Endothelial cell of umbilical vein (primary cell): ENCODE results near the gene AQP12A. TPM values are rescaled to one million over a fixed set of nuclear protein-coding genes. Genes with fewer than 3 reads are reported as not detected.

Source experiments
- BruUV-seq: library from RNA; stranded (reverse); fragments of 400-500 nt; replicated peaks from 2 replicates; lab custom pipeline; 2021; lab: Mats Ljungman, UMichigan
- CTCF ChIA-PET: fragments of 300-600, 350-600 bp; sonication (Branson Sonifier 250); formaldehyde crosslinking; loops from one replicate; lab custom pipeline; 2021; ENCODE audit warnings: antibody characterized with exemption, inconsistent platforms; lab: Charles Lee
- POLR2A ChIA-PET: fragments of 300-600, 350-600 bp; sonication (Branson Sonifier 250); formaldehyde crosslinking; loops from one replicate; lab custom pipeline; 2021; ENCODE audit warnings: antibody characterized with exemption, inconsistent platforms; lab: Charles Lee
- DNase-seq: peaks from one replicate; pipeline ENCODE4 v3.0.0-alpha.2; 2011; ENCODE audit warnings: low read depth, low spot score
- FAIRE-seq: peaks from 2 replicates; lab custom pipeline; 2011; peaks lifted over from hg19 to GRCh38; lab: Jason Lieb, UNC
- H2AFZ ChIP-seq: 2 replicates; pipeline ENCODE4 v1.6.0; 2012; ENCODE audit warnings: low read depth, low read length, control low read depth, inconsistent platforms
- H3K27ac ChIP-seq: 2 replicates; pipeline ENCODE4 v1.5.1; 2011; ENCODE audit warnings: low read depth, mild to moderate bottlenecking, control low read depth, low read length, moderate library complexity; ENCODE audit not compliant: insufficient read depth
- H3K27me3 ChIP-seq, 2 experiments: 2 replicates each; pipeline versions ENCODE4 v1.6.0 to v1.6.1; 2011; ENCODE audit warnings: low read length in 2 of 2, mixed read lengths in 1 of 2; ENCODE audit not compliant: control insufficient read depth in 2 of 2, insufficient read depth in 2 of 2
- H3K36me3 ChIP-seq, 2 experiments: 2 replicates in 1 of 2; 3 replicates in 1 of 2; pipeline ENCODE4 v1.5.1; 2011; ENCODE audit warnings: low read length in 2 of 2, mild to moderate bottlenecking in 1 of 2, moderate library complexity in 1 of 2; ENCODE audit not compliant: control insufficient read depth in 2 of 2, insufficient read depth in 2 of 2; ENCODE audit errors: extremely low read depth in 1 of 2
- H3K4me1 ChIP-seq: 3 replicates; pipeline ENCODE4 v1.5.1; 2011; ENCODE audit warnings: mild to moderate bottlenecking, low read length; ENCODE audit not compliant: control insufficient read depth, insufficient read depth; ENCODE audit errors: extremely low read depth
- H3K4me2 ChIP-seq: 2 replicates; pipeline ENCODE4 v1.6.1; 2011; ENCODE audit warnings: low read length, control low read depth, mixed read lengths; ENCODE audit not compliant: insufficient read depth
- H3K4me3 ChIP-seq, 3 experiments: fragments of 200-600 bp in 1 of 3; sonication (generic), shearing (Covaris generic) in 1 of 3; replicated peaks in 1 of 3; 2 replicates each; pipeline ENCODE4 v1.5.1; 2011 to 2016; ENCODE audit warnings: control low read depth in 3 of 3, low read length in 3 of 3, mild to moderate bottlenecking in 2 of 3, inconsistent platforms in 1 of 3, low read depth in 1 of 3, moderate library complexity in 1 of 3; ENCODE audit not compliant: insufficient read depth in 1 of 3
- H3K79me2 ChIP-seq: 2 replicates; pipeline ENCODE4 v1.6.0; 2012; ENCODE audit warnings: low read length, inconsistent platforms; ENCODE audit not compliant: control insufficient read depth, insufficient read depth
- H3K9ac ChIP-seq: replicated peaks from 2 replicates; pipeline ENCODE3; 2011; ENCODE audit warnings: low read length, control low read depth; ENCODE audit not compliant: insufficient read depth; ENCODE audit errors: extremely low read depth
- H3K9me1 ChIP-seq: replicated peaks from 3 replicates; pipeline ENCODE4 v1.6.0; 2011; ENCODE audit warnings: mild to moderate bottlenecking, low read length; ENCODE audit not compliant: control insufficient read depth, insufficient read depth; ENCODE audit errors: extremely low read depth
- H3K9me3 ChIP-seq: replicated peaks from 2 replicates; pipeline ENCODE4 v1.5.1; 2012; ENCODE audit warnings: low read length, inconsistent platforms; ENCODE audit not compliant: control insufficient read depth, insufficient read depth
- H4K20me1 ChIP-seq: replicated peaks from 2 replicates; pipeline ENCODE3; 2011; ENCODE audit warnings: mild to moderate bottlenecking, low read length; ENCODE audit not compliant: control insufficient read depth, insufficient read depth; ENCODE audit errors: extremely low read depth
- CTCF ChIP-seq, 2 donors: IDR thresholded peaks; 1 replicate in 1 of 2; 2 replicates in 1 of 2; pipeline ENCODE4 v1.5.1; 2011; ENCODE audit warnings: low read length in 2 of 2, mild to moderate bottlenecking in 2 of 2, moderate library complexity in 2 of 2, control low read depth in 1 of 2, inconsistent platforms in 1 of 2, low read depth in 1 of 2; ENCODE audit not compliant: insufficient read depth in 1 of 2; ENCODE audit errors: extremely low read depth in 1 of 2
- EZH2 ChIP-seq: IDR thresholded peaks from 2 replicates; pipeline ENCODE4 v1.6.1; 2012; ENCODE audit warnings: borderline replicate concordance, low read depth, mild to moderate bottlenecking, moderate library complexity, low read length, inconsistent platforms; ENCODE audit not compliant: severe bottlenecking
- FOS ChIP-seq: IDR thresholded peaks from 2 replicates; pipeline ENCODE4 v1.6.1; 2011; ENCODE audit warnings: mild to moderate bottlenecking, low read length, moderate library complexity, borderline replicate concordance; ENCODE audit not compliant: insufficient read depth
- GATA2 ChIP-seq: IDR thresholded peaks from 2 replicates; pipeline ENCODE4 v1.7.0; 2011; ENCODE audit warnings: low read depth, mild to moderate bottlenecking, moderate library complexity, mixed read lengths, low read length; ENCODE audit not compliant: insufficient read length, insufficient read depth
- JUN ChIP-seq: IDR thresholded peaks from 2 replicates; pipeline ENCODE4 v1.6.1; 2011; ENCODE audit warnings: borderline replicate concordance, low read depth; ENCODE audit not compliant: insufficient read length, insufficient read depth
- MAX ChIP-seq: IDR thresholded peaks from 2 replicates; pipeline ENCODE4 v1.6.1; 2011; ENCODE audit not compliant: insufficient read depth, insufficient read length
- MYC ChIP-seq: IDR thresholded peaks from one replicate; pipeline ENCODE4 v1.6.1; 2011; ENCODE audit warnings: mild to moderate bottlenecking, low read depth, low read length
- POLR2A ChIP-seq: IDR thresholded peaks from 2 replicates; pipeline ENCODE4 v1.6.1; 2012; ENCODE audit warnings: low read depth, mild to moderate bottlenecking, control low read depth, low read length
- POLR2AphosphoS5 ChIP-seq: IDR thresholded peaks from 2 replicates; pipeline ENCODE4 v1.6.1; 2012; ENCODE audit warnings: low read depth, mild to moderate bottlenecking, control low read depth, low read length, moderate library complexity; ENCODE audit not compliant: insufficient read depth
- dilution Hi-C: fragments of 300-500 bp; cut with MboI; formaldehyde crosslinking; loops from one replicate; pipeline ENCODE4 v1.15.0; 2019; ENCODE audit warnings: low sequenced_read_pairs; ENCODE audit not compliant: extremely low pct_ligation_motif_present
- intact Hi-C: fragments of 100-400 bp; cut with micrococcal nuclease; formaldehyde crosslinking; loops from one replicate; pipeline ENCODE4 v1.10.0; 2022
- polyA plus RNA-seq, 4 experiments: library from polyadenylated mRNA; depleted of rRNA in 3 of 4; stranded (reverse) in 3 of 4; unstranded in 1 of 4; fragments of >200 nt; gene quantifications; 2 replicates each; pipeline versions ENCODE4 v1.2.1 to v1.2.3, GENCODE V29; 2011 to 2012; ENCODE audit warnings: missing spikeins in 1 of 4
- total RNA-seq: library from RNA; stranded (reverse); gene quantifications from 2 replicates; pipeline ENCODE4 v1.2.3, GENCODE V29; 2021

The AQP12A gene
- total and polyA plus RNA-seq, 2 donors (not counting 3 experiments of a cell fraction or from before 2014, with no cell fraction given): not detected

GRCh38 chr2:240663546-240664190, 28.0 kb upstream of the AQP12A start:
- CTCF ChIA-PET: no interaction called here
- no peaks in the 10 kb centered on the region for H3K9me1 ChIP-seq
- H4K20me1 ChIP-seq: no peaks in the 10 kb centered on the region
- peaks cover 3 to 5% of the 10 kb centered on the region in 2 experiments for H3K27me3 ChIP-seq
- no peak for FAIRE-seq
- H3K4me2 ChIP-seq: no peak overlapping the region
- no peak overlapping the region for H3K9ac ChIP-seq
- H3K36me3 ChIP-seq: no peaks in the 10 kb centered on the region
- dilution Hi-C loops (no loop called here), intact Hi-C loops (no loop called here)
- POLR2A ChIA-PET: no interaction called here
- H3K79me2 ChIP-seq: no peaks in the 10 kb centered on the region
- TF ChIP-seq EZH2 (no peak), POLR2A (no peak), MAX (no peak), POLR2AphosphoS5 (no peak), FOS (no peak), MYC (no peak), JUN (no peak), CTCF (IDR thresholded peaks at IDR 0.05; ENCODE audit: extremely low read depth in 1 of 2, insufficient read depth in 1 of 2, low read depth in 1 of 2, low read length in 2 of 2) (no peak), GATA2 (no peak)
- H3K4me3 ChIP-seq: no peak overlapping the region
- no peaks in the 10 kb centered on the region for H3K9me3 ChIP-seq
- H3K4me1 ChIP-seq: no peaks in the 10 kb centered on the region
- no TSS peak for BruUV-seq
- no peak overlapping the region for H3K27ac ChIP-seq
- DNase-seq: no peak
- no peak overlapping the region for H2AFZ ChIP-seq
